HG02840 (cell line): ENCODE data around the gene FOXD4L4.
"Not testable (repeated sequence)": the region's sequence is repeated elsewhere in the genome, so short reads cannot be mapped to it uniquely, and the experiment has no call there.

ENCODE experiments used
- ATAC-seq: cut with Tn5 transposase; IDR thresholded peaks from one replicate; pipeline ENCODE4 v1.9.1; 2021; ENCODE audit warnings: mild to moderate bottlenecking, moderate library complexity, moderate number of reproducible peaks; ENCODE audit not compliant: unreplicated experiment, low FRiP score

The FOXD4L4 gene

GRCh38 chr9:65737096-65737564, at the start of gene FOXD4L4:
TSS of gene FOXD4L4 (plus strand) at chr9:65737146. CDS start at chr9:65737146, 0 bp downstream.
- not testable (repeated sequence) for ATAC-seq

- not testable (repeated sequence) for ATAC-seq
These were observed 33.4 kb upstream of the FOXD4L4 start for GRCh38 chr9:65703550-65703949.

GRCh38 chr9:65714445-65714844, 22.5 kb upstream of the FOXD4L4 start:
- ATAC-seq: not testable (repeated sequence)

GRCh38 chr9:65738133-65738532, 1.2 kb downstream of the FOXD4L4 start:
- ATAC-seq: not testable (repeated sequence)
